Measurements from ENCODE around the gene NLRP12. TPM values are rescaled to one million over a fixed set of nuclear protein-coding genes. Genes with fewer than 3 reads are reported as not detected.

Gene NLRP12
- total RNA-seq, 1 donor from 2014 or later, result not detected

- Mint-ChIP-seq H3K27me3 (ENCODE audit: unreplicated experiment) (no peaks in the 10 kb centered on the region), H3K4me3 (ENCODE audit: unreplicated experiment) (peak overlapping the region; percentile 97), H3K27ac (ENCODE audit: unreplicated experiment) (peak overlapping the region; percentile 93), H3K9me3 (ENCODE audit: unreplicated experiment) (no peaks in the 10 kb centered on the region), H3K4me1 (ENCODE audit: unreplicated experiment) (peaks cover 36% of the 10 kb centered on the region), H3K36me3 (ENCODE audit: unreplicated experiment) (peaks cover 23% of the 10 kb centered on the region)
- TF ChIP-seq, protein P1, sequence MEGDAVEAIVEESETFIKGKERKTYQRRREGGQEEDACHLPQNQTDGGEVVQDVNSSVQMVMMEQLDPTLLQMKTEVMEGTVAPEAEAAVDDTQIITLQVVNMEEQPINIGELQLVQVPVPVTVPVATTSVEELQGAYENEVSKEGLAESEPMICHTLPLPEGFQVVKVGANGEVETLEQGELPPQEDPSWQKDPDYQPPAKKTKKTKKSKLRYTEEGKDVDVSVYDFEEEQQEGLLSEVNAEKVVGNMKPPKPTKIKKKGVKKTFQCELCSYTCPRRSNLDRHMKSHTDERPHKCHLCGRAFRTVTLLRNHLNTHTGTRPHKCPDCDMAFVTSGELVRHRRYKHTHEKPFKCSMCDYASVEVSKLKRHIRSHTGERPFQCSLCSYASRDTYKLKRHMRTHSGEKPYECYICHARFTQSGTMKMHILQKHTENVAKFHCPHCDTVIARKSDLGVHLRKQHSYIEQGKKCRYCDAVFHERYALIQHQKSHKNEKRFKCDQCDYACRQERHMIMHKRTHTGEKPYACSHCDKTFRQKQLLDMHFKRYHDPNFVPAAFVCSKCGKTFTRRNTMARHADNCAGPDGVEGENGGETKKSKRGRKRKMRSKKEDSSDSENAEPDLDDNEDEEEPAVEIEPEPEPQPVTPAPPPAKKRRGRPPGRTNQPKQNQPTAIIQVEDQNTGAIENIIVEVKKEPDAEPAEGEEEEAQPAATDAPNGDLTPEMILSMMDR (IDR thresholded peaks at IDR 0.05), result peak; percentile 40
- DNase-seq (ENCODE audit: extremely low spot score, unreplicated experiment), result peak; percentile 95
These were observed 45.0 kb upstream of the NLRP12 start for GRCh38 chr19:53868892-53869804.

- H3K27me3 Mint-ChIP-seq (ENCODE audit: unreplicated experiment), result no peaks in the 10 kb centered on the region
- no peaks in the 10 kb centered on the region for H3K9me3 Mint-ChIP-seq (ENCODE audit: unreplicated experiment)
- DNase-seq (ENCODE audit: extremely low spot score, unreplicated experiment), result peak; percentile 91
- TF ChIP-seq, protein P1 (IDR thresholded peaks at IDR 0.05), result no peak
- peak overlapping the region; percentile 97 for H3K4me3 Mint-ChIP-seq (ENCODE audit: unreplicated experiment)
- H3K36me3 Mint-ChIP-seq (ENCODE audit: unreplicated experiment), result peaks cover 14% of the 10 kb centered on the region
- peaks cover 36% of the 10 kb centered on the region for H3K4me1 Mint-ChIP-seq (ENCODE audit: unreplicated experiment)
- peak overlapping the region; percentile 100 for H3K27ac Mint-ChIP-seq (ENCODE audit: unreplicated experiment)
These were observed 44.2 kb upstream of the NLRP12 start for GRCh38 chr19:53868091-53868891.

GRCh38 chr19:53867225-53868090 is 43.3 kb upstream of the NLRP12 start, which contains the start of gene MYADM:
MYADM (plus strand) TSS chr19:53867883; CDS start chr19:53873530, 5,647 bp downstream.
- H3K4me3 Mint-ChIP-seq (ENCODE audit: unreplicated experiment), result peak within 1 kb of the TSS; percentile 97
- peak; percentile 100 for DNase-seq (ENCODE audit: extremely low spot score, unreplicated experiment)
- H3K9me3 Mint-ChIP-seq (ENCODE audit: unreplicated experiment), result no peaks in the 10 kb centered on the region
- peak within 1 kb of the TSS; percentile 100 for H3K27ac Mint-ChIP-seq (ENCODE audit: unreplicated experiment)
- peaks cover 10% of the 10 kb centered on the region for H3K36me3 Mint-ChIP-seq (ENCODE audit: unreplicated experiment)
- peaks cover 36% of the 10 kb centered on the region for H3K4me1 Mint-ChIP-seq (ENCODE audit: unreplicated experiment)
- H3K27me3 Mint-ChIP-seq (ENCODE audit: unreplicated experiment), result no peaks in the 10 kb centered on the region
- TF ChIP-seq, protein P1 (IDR thresholded peaks at IDR 0.05), result no peak

GRCh38 chr19:53866865-53867224 is 42.7 kb upstream of the NLRP12 start:
- Mint-ChIP-seq H3K27me3 (ENCODE audit: unreplicated experiment) (no peaks in the 10 kb centered on the region), H3K4me1 (ENCODE audit: unreplicated experiment) (peaks cover 36% of the 10 kb centered on the region), H3K36me3 (ENCODE audit: unreplicated experiment) (peaks cover 9% of the 10 kb centered on the region), H3K27ac (ENCODE audit: unreplicated experiment) (peak overlapping the region; percentile 100), H3K9me3 (ENCODE audit: unreplicated experiment) (no peaks in the 10 kb centered on the region), H3K4me3 (ENCODE audit: unreplicated experiment) (peak overlapping the region; percentile 97)
- DNase-seq (ENCODE audit: extremely low spot score, unreplicated experiment), result no peak
- TF ChIP-seq, protein P1 (IDR thresholded peaks at IDR 0.05), result no peak
